ENCODE measurements around the gene CBX3. TPM values are rescaled to one million over a fixed set of nuclear protein-coding genes. Genes with fewer than 3 reads are reported as not detected.

Gene CBX3
- total RNA-seq, 2 donors from 2014 or later: 34.2 to 63.3 TPM

DNA sequence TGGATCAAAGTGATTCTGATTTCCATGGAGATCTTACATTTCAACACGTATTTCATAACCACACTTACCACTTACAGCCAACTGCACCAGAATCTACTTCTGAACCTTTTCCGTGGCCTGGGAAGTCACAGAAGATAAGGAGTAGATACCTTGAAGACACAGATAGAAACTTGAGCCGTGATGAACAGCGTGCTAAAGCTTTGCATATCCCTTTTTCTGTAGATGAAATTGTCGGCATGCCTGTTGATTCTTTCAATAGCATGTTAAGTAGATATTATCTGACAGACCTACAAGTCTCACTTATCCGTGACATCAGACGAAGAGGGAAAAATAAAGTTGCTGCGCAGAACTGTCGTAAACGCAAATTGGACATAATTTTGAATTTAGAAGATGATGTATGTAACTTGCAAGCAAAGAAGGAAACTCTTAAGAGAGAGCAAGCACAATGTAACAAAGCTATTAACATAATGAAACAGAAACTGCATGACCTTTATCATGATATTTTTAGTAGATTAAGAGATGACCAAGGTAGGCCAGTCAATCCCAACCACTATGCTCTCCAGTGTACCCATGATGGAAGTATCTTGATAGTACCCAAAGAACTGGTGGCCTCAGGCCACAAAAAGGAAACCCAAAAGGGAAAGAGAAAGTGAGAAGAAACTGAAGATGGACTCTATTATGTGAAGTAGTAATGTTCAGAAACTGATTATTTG lies 16.3 kb upstream of the CBX3 start:
- no peak for DNase-seq

DNA sequence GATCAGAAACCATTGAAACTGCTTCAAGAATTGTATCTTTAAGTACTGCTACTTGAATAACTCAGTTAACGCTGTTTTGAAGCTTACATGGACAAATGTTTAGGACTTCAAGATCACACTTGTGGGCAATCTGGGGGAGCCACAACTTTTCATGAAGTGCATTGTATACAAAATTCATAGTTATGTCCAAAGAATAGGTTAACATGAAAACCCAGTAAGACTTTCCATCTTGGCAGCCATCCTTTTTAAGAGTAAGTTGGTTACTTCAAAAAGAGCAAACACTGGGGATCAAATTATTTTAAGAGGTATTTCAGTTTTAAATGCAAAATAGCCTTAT lies 15.7 kb upstream of the CBX3 start:
- no peak for ATAC-seq
- Histone ChIP-seq H3K4me1 (peaks cover 76% of the 10 kb centered on the region), H3K27me3 (no peaks in the 10 kb centered on the region), H3K27ac (peak overlapping the region in 1 of 4 donors; percentile 10), H3K36me3 (replicated peaks in 1 of 2; ENCODE audit: insufficient read depth in 1 of 2, low read depth in 2 of 2) (peaks cover 13 to 28% of the 10 kb centered on the region in 2 donors), H3K4me3 (no peak overlapping the region), H3K9me3 (no peaks in the 10 kb centered on the region)
- TF ChIP-seq, protein P1, sequence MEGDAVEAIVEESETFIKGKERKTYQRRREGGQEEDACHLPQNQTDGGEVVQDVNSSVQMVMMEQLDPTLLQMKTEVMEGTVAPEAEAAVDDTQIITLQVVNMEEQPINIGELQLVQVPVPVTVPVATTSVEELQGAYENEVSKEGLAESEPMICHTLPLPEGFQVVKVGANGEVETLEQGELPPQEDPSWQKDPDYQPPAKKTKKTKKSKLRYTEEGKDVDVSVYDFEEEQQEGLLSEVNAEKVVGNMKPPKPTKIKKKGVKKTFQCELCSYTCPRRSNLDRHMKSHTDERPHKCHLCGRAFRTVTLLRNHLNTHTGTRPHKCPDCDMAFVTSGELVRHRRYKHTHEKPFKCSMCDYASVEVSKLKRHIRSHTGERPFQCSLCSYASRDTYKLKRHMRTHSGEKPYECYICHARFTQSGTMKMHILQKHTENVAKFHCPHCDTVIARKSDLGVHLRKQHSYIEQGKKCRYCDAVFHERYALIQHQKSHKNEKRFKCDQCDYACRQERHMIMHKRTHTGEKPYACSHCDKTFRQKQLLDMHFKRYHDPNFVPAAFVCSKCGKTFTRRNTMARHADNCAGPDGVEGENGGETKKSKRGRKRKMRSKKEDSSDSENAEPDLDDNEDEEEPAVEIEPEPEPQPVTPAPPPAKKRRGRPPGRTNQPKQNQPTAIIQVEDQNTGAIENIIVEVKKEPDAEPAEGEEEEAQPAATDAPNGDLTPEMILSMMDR (IDR thresholded peaks at IDR 0.05): no peak
- no peak for TF ChIP-seq POLR2A (IDR thresholded peaks at IDR 0.05)
- no peak for DNase-seq
- WGBS, 2 donors: 80 to 95% methylated on average over 1 of the region's 1 CpG
- intact Hi-C loops (cut with DNase I): no loop called here

More for the DNA sequence above, 16.3 kb upstream of the CBX3 start:
- H3K9me3 ChIP-seq: no peaks in the 10 kb centered on the region
- H3K36me3 ChIP-seq (replicated peaks in 1 of 2; ENCODE audit: insufficient read depth in 1 of 2, low read depth in 2 of 2): peaks cover 8 to 22% of the 10 kb centered on the region in 2 donors
- H3K4me3 ChIP-seq: no peak overlapping the region
- no peaks in the 10 kb centered on the region for H3K27me3 ChIP-seq
- 79 to 80% methylated on average over 10 of the region's 10 CpGs for WGBS, 2 donors
- peak in 1 of 3 donors; percentile 5 for TF ChIP-seq POLR2A (IDR thresholded peaks at IDR 0.05)
- TF ChIP-seq, protein P1 (IDR thresholded peaks at IDR 0.05): no peak
- peaks cover 76% of the 10 kb centered on the region for H3K4me1 ChIP-seq
- intact Hi-C loops (cut with DNase I): no loop called here
- H3K27ac ChIP-seq: peak overlapping the region in 1 of 4 donors; percentile 10
- ATAC-seq: no peak

DNA sequence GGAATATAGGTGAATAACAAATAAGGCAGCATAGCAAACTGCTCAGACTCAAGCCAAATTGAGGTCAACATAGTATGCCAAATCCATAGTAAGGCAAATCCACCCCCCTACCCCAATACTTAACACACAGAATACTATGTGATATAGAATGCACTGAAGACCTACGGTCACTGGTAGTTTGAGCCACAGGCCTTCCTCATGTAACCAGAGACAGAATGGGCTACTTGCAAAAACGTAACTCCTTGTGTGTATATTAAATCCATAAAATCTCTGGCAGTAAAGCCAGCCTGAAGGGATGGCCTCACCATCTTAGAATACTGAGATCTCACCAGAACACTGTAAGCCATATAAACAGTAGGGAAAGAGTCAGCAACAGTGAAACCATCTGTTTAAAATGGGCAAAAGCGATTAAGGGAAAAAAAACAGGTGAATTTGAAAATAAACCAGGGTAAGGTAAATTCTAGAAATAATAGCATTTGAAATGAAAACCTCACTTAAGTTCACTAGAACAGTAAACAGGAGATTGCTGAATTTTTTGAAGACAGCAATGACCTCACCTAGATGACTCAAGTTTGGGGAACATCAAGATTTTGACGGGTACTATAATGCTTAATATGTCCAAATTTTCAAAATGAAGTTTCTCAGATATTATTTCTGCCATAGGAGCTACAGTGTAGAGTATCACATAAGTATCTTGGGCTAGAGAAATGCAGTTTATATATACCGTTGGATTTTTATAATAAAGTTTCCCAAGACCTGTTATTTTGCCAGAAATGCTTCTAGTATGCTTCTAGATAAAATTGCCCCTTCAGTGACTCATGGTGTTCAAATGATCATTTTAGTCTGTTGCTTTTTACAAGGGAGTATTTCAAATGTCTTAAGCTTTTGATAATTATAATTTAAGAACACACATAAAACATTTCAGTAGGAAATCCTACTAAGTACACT lies 14.9 kb upstream of the CBX3 start:
- Histone ChIP-seq H3K9me3 (no peaks in the 10 kb centered on the region), H3K27me3 (no peaks in the 10 kb centered on the region), H3K4me3 (no peak overlapping the region), H3K4me1 (peaks cover 74% of the 10 kb centered on the region), H3K27ac (peak overlapping the region in 1 of 4 donors; percentile 20), H3K36me3 (replicated peaks in 1 of 2; ENCODE audit: insufficient read depth in 1 of 2, low read depth in 2 of 2) (peaks cover 19 to 35% of the 10 kb centered on the region in 2 donors)
- 82 to 84% methylated on average over 5 of the region's 5 CpGs for WGBS, 2 donors
- intact Hi-C loops (cut with DNase I): no loop called here
- no peak for TF ChIP-seq POLR2A (IDR thresholded peaks at IDR 0.05)
- TF ChIP-seq, protein P1 (IDR thresholded peaks at IDR 0.05): no peak
- ATAC-seq (no peak), DNase-seq (no peak)

DNA sequence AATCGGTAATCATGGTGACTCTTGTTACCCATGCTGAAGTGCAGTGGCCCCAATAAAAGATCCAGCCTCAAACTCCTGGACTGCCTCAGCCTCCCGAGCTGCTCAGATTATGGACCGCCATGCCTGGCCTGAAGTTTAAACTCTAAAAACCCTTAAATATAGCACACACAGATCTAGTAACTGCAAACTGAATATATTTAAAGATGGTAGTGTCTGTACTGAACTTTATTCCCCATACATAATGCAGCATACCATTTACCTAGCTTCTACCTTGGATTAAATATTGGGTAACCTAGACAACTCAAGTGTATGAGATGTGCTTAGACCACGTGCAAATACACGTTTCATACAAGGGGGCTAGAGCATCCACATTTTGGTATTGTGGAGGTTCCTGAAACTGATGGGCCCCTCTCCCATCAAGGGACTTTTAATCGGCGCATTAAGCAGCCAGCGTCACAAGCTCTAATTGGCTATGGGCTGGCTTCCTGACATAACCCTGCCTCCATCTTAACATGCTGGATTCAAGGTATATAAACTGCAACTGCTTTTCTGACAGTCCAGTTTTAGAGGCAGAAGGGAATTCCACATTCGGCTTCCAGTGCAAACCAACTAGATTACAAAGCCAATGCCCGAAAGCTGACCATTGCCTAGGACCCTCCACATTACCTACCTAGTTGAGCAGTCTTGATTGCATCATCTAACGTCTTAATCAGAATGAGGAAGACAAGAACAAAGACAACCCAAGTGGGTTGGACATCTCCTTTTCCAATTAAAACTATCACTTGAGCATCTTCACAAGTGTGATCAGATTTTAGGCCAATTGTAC lies 14.0 kb upstream of the CBX3 start:
- ATAC-seq (no peak), DNase-seq (no peak)
- intact Hi-C loops (cut with DNase I): no loop called here
- Histone ChIP-seq H3K4me3 (no peak overlapping the region), H3K27ac (peak overlapping the region in 1 of 4 donors; percentile 20), H3K36me3 (replicated peaks in 1 of 2; ENCODE audit: insufficient read depth in 1 of 2, low read depth in 2 of 2) (peaks cover 19 to 42% of the 10 kb centered on the region in 2 donors), H3K4me1 (peaks cover 74% of the 10 kb centered on the region), H3K27me3 (no peaks in the 10 kb centered on the region), H3K9me3 (no peaks in the 10 kb centered on the region)
- WGBS, 2 donors: 81 to 88% methylated on average over 11 of the region's 11 CpGs
- TF ChIP-seq POLR2A (IDR thresholded peaks at IDR 0.05): no peak
- TF ChIP-seq, protein P1 (IDR thresholded peaks at IDR 0.05): no peak

Measured in body of pancreas (tissue), 4 donors.